ENCODE data around the gene ETNPPL.
A peak's percentile ranks its signal among the peaks of the same experiment; 100 is the strongest.

The ETNPPL gene

GRCh38 chr4:108762559-108763225 is at the start of gene ETNPPL:
Gene ETNPPL, minus strand, starts transcription at chr4:108763053. Its CDS starts 155 bp downstream, at chr4:108762898.
- DNase-seq, result peak in 1 of 2 experiments; percentile 22

- no peak for DNase-seq
Measured at GRCh38 chr4:108811486-108811885, 48.6 kb upstream of the ETNPPL start.

GRCh38 chr4:108810087-108810486 is 47.2 kb upstream of the ETNPPL start:
- DNase-seq, result no peak

- DNase-seq, result no peak
Measured at GRCh38 chr4:108804648-108805273, 41.9 kb upstream of the ETNPPL start.

GRCh38 chr4:108799306-108799705 is 36.5 kb upstream of the ETNPPL start:
- DNase-seq, result no peak

- DNase-seq, result no peak
Measured at GRCh38 chr4:108796173-108796572, 33.3 kb upstream of the ETNPPL start.

GRCh38 chr4:108795733-108796132 is 32.9 kb upstream of the ETNPPL start:
- DNase-seq, result no peak

GRCh38 chr4:108794136-108794535 is 31.3 kb upstream of the ETNPPL start:
- DNase-seq, result no peak

- no peak for DNase-seq
Measured at GRCh38 chr4:108793415-108793814, 30.6 kb upstream of the ETNPPL start.

GRCh38 chr4:108788731-108789130 is 25.9 kb upstream of the ETNPPL start:
- no peak for DNase-seq

- no peak for DNase-seq
Measured at GRCh38 chr4:108787724-108788123, 24.9 kb upstream of the ETNPPL start.

GRCh38 chr4:108787106-108787505 is 24.3 kb upstream of the ETNPPL start:
- no peak for DNase-seq

GRCh38 chr4:108786351-108786750 is 23.5 kb upstream of the ETNPPL start:
- DNase-seq, result no peak

GRCh38 chr4:108783665-108784463 is 21.0 kb upstream of the ETNPPL start:
- no peak for DNase-seq

- DNase-seq, result no peak
Measured at GRCh38 chr4:108779958-108780357, 17.1 kb upstream of the ETNPPL start.

GRCh38 chr4:108777388-108777787 is 14.5 kb upstream of the ETNPPL start:
- no peak for DNase-seq

- no peak for DNase-seq
Measured at GRCh38 chr4:108775921-108776320, 13.1 kb upstream of the ETNPPL start.

GRCh38 chr4:108774809-108775530 is 12.1 kb upstream of the ETNPPL start:
- DNase-seq, result no peak

- DNase-seq, result no peak
Measured at GRCh38 chr4:108772402-108772801, 9.5 kb upstream of the ETNPPL start.

GRCh38 chr4:108766058-108766457 is 3.2 kb upstream of the ETNPPL start:
- DNase-seq, result no peak

- DNase-seq, result no peak
Measured at GRCh38 chr4:108763986-108764385, 1.1 kb upstream of the ETNPPL start.

GRCh38 chr4:108763226-108763593 is 357 bp upstream of the ETNPPL start:
- DNase-seq, result no peak

- DNase-seq, result no peak
Measured at GRCh38 chr4:108758498-108758897, 4.4 kb downstream of the ETNPPL start.
